Activated CD4-positive, alpha-beta T cell treated with anti-CD3 and anti-CD28 coated beads, Interleukin-10, Interleukin-2, amounts not matched to agents 100 ng/mL and 50 ng/mL, durations not matched to agents 16 hours and 8 hours (primary cell): Measurements from ENCODE around the gene DIPK1A.
"Not testable (repeated sequence)": the region's sequence is repeated elsewhere in the genome, so short reads cannot be mapped to it uniquely, and the experiment has no call there.

Source experiments
- DNase-seq: peaks from one replicate; pipeline ENCODE4 v3.0.0-alpha.2; 2020

DIPK1A gene

DNA sequence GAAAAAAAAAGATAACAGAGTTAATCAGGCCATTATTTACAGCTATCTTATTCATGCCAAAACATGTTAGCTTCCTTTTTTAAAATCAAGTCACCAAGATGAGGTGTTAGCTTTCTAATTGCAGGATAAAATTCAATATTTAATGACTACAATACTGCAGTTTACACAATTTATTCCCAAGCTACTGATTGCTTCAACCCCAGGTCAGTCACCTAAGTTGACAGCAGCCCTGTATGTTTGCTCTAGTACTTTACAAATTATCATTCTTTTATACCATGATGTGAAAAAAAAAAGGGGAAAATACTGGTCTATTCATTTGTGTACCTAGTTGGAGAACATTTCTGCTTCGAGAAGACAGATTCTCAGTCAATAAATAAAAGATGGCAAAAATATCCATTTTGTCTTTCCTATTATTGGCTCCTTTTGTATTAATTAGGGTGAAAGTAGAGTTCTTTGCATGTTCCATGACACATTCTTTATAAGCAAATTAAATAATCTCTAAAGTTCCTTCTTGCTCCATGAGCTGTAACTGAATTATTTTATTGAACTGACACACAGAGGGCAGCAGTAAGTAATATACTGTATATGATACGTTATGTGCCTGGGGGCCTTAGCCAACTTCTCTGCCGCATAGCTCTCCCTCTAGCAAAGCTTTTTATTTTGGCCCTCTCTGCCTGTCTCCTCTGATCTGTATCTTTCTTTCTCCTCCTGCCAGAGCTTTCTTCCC, 48.0 kb downstream of the DIPK1A start:
- no peak for DNase-seq

DNA sequence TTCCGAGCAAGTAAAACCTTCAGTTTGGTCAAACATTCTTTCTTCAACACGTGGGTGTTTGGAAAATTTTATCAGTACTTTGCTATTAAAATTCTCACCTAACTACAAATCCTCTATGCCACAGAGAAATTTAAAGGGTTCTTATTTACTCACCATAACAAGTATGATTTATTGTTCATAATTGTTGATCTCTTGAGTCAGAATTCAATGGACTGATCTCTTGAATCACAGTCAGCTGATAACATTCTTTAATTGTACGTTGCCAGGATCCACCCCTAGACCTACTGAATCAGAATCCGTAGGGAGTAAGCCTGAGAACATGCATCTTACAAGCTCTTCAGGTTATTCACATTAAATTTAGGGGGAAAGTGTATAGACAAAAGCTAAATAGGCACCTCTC, 51.2 kb downstream of the DIPK1A start:
- DNase-seq: no peak

DNA sequence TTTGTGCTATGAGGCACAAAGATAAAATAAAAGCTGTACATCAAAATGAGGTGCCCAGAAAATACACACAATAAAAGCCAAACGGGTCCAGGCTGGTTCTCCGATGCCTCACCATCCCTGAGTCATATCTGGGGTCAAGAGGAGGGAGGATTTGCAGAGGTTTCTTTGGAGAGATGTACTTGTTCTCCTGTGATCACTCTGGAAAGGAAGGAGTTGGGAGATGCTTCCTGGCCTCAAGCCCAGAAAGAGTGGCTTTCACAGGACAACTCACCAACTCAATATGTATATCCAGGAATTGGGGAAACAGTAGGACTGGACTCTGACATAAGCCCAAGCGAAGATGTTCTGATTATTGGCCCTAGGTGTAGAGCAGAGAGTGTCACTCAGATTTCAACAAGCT, 51.9 kb downstream of the DIPK1A start:
- no peak for DNase-seq

DNA sequence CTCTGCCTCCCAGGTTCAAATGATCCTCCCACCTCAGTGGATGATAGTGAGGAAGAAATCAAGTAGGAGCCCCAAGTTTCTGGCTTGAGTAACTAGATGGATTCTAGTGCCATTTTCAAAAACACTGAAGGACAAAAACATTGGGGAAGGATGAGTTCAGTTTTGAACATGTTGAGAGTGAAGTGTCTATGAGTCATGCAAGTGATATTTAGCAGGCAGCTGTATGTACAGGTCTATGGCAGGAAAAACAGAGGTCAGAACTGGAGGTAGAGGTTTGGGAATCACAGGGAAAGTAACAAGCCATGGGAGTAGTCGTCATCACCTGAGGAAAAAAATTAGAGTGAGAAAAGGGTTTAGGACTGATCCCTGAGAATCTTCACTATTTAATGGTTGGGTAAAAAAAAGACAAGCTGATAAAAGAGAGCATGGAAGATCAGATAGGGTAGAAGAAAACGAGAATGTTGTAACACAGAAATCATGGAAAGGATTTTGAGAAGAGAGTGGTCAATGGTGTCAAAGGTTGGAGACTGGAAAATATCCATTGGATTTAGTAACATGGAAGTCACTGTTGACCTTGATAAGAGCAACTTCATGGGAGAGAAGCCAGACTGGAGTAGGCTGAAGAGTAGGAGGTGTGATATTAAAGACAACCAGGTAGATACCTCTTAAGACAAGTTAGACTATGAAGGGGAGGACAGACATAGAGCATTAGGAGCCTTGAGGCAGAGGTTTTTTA, 53.1 kb downstream of the DIPK1A start:
- DNase-seq: no peak

DNA sequence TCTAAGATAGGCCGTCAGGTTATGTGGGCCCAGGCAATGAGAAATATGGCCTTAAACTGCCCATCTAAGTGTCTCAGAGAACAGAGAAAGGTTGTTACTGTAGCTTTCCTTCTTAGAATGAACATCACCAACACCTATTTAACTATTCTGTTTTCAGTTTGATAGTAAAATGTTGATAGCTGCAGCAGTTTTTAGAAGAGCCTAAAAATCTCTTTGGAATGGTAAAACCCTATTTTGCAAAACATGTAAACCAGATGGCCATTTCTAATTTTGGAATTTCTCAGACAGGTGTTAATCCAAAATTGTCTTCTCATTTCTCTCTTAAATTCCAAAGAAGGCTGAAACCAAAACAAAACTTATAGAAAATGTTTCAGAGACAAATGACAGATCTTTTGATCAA, 57.5 kb downstream of the DIPK1A start:
- DNase-seq: no peak

DNA sequence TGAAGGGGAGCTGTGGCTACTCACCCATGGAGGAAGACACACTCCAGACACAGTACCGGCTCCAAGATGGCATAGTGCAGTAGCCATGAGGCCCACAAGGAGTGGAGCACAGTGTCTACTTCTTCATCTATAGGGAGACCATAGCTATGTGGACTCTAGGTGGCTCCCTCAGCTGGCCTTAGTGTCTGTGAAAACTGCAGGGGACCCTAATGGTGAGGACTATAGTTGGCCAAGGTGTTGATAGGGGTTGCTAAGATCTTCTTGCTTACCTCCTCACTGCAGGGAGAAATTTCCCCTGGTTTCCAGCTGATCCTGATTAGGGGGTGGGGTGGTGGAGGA, 58.9 kb downstream of the DIPK1A start:
- no peak for DNase-seq

DNA sequence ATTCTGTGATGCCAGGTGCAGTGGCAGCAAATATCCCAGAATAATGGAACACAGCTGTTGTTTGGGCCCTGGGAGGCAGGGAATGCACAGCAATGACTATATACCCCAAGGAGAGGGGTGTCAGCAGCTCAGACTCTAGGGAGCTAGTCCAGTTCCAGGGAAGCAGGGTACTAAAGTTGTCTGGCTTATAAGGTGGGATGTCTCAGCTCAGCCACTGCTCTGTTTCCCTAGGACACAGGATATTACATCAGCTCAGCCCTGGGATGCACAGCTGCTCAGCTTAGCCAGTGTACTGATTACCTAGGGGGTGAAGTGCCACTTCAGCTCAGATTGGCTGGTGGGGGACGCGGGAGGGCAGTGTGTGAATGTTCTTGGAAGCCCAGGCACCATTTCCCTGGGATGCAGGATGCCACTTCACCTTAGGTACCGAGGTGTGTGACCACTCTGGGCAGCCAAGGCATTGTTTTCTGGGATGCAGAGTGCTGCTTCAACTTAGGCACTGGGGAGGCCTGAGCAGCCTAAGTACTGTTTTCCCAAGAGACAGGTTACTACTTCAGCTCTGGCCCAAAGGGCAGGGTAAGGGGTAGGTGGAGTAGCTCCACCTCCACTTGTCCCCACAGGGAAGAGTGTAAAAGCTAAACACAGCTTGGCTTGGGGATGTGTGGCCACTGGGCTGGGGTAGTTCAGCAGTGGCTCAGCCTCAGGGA, 59.4 kb downstream of the DIPK1A start:
- DNase-seq: no peak

DNA sequence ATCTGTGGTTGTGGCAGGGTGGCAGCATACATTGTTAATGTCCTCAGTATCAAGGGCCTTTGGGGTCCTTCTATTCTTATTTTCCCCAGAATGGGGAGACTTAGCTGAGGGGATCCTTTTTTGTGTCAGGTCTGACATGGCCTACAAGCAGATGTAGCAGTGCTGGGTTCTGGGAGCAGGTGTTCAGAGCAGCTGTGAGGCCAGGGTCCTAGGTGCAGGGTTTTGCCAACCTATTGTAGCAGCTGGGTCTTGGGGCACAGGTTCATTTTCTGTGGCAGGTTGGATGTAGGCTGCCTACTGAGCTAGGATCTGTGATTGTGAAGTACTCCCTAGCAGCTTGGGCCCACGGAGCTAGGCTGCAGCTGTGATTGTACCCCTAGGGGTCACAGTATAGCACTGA, 60.1 kb downstream of the DIPK1A start:
- DNase-seq: no peak

DNA sequence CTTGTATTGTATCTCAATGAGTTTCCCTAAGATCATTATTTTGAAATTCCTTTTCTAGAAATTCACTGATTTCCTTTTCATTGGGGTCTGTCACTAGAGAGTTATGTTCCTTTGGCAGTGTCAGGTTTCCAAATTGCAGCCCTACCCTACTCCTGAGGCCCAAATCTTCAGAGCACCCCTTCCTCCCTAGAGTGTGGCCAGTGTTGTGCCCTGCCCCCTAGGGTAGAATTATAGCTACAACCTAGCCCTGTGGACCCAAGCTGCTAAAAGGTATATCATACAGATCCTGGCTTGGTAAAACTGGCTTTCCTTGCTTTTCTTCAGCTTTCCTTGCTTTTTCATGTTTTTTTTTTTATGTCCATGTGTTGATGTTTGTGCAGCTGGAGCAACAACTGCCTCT, 60.7 kb downstream of the DIPK1A start:
- DNase-seq: no peak

DNA sequence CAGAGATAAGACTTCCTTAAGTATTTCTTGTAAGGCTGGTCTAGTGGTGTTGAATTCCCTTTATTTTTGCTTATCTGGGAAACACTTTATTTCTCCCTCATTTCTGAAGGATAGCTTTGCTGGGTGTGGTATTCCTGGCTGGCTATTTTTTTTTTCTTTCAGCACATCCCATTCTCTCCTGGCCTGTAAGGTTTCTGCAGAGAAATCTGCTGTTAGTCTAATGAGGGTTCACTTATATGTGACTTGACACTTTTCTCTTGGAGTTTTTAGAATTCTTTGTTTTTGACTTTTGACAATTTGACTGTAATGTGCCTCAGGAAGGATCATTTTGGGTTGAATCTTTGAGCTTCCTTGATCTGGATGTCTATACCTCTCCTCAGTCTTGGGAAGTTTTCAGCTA, 61.5 kb downstream of the DIPK1A start:
- DNase-seq: no peak

DNA sequence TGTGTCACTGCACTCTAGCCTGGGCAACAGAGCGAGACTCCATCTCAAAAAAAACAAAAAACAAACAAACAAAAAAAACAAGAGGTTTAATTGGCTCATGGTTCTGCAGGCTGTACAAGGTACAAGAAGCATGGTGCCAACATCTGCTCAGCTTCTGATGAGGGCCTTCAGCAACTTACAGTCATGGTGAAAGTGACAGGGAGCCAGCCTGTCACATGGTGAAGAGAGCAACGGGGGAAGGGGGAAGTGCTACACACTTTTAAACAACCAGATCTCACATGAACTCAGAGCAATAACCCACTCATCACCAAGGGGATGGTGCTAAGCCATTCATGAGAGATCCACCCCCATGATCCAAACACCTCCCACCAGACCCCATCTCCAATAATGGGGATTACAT, 63.2 kb downstream of the DIPK1A start:
- not testable (repeated sequence) for DNase-seq

DNA sequence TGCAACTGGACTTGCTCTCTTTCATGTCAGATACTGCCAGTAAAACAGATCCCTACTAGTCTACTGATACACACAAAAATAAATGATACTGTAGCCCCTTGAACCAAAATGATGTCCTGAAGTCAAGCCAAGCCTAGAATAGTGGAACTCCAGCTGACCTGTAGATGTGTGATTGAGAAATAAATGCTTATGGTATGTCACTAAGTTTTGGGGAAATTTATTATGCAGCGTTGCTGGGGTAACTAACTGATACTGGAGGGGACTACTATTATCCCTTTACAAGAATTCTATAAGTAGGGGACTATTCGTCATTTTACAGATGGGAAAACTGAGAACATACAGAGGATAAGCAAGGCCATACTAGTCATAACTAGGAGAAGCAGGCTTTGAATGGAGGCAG, 73.8 kb downstream of the DIPK1A start:
- no peak for DNase-seq

DNA sequence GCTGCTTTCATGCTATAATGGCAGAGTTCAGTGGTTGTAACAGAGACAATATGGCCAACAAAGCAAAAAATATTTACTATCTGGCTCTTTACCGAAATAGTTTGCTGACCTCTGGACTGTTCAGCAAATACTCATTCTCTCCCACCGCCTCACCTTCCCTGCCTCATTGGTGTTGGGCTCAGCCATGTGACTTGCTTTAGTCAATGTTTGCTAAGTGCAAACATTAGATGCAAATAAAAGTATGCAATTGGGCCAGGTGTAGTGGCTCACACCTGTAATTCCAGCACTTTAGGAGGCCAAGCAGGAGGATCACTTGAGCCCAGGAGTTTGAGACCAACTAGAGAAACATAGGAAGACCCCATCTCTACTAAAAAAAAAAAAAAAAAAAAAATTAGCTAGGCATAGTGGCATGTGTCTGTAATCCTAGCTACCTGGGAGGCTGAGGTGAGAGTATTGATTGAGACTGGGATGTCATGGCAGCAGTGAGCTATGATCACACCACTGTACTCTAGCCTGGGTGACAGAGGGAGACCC, 74.3 kb downstream of the DIPK1A start:
- no peak for DNase-seq

DNA sequence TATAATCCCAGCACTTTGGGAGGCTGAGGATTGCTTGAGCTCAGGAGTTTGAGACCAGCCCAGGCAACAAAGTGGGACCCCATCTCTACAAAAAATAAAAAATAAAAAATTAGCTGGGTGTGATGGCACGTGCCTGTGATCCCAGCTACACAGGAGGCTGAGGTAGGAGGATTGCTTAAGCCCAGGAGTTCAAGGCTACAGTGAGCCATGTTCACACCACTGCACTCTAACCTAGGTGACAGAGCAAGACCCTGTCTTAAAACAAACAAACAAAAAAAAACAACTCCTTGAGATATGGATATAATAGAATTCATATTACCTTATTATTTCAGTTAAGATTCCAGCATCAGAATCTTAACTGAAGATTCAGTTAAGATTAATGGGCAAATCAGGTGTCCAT, 77.1 kb downstream of the DIPK1A start:
- no peak for DNase-seq

DNA sequence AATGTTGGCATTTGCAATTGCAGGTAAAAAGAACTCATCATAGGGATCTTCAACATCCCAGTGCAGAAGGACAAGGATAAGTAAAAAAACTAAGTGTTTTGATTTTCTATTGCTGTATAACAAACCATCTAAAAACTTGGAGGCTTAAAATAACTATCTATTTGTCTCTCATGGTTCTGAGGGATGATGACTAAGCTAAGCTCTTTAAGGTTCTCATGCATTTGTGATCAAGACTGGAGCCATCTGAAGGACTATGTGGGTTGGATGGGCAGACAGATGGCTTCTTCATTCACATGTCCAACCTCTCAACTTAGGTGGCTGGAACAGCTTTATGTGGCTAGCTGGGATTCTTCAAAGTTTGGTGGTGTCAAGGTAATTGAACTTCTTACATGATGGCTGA, 78.0 kb downstream of the DIPK1A start:
- no peak for DNase-seq

DNA sequence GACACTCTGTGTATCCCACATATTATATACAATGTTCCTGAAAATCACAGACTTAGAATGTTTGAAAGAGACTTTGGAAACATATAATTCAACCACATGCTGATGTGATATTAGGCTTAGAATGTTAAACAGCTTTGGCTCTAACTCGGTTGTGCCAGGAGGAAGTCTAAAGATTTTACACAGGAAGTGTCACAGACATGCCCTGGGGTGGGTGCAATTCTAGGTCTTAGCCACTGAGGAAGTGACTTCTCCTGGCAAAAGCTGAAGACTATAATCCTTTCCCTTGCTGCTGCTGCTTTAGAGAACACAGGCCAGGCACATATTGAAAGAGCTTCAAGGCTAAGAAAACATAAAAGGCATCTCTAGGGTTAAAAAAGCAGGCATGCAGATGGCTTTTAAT, 78.4 kb downstream of the DIPK1A start:
- DNase-seq: peak; percentile 54

DNA sequence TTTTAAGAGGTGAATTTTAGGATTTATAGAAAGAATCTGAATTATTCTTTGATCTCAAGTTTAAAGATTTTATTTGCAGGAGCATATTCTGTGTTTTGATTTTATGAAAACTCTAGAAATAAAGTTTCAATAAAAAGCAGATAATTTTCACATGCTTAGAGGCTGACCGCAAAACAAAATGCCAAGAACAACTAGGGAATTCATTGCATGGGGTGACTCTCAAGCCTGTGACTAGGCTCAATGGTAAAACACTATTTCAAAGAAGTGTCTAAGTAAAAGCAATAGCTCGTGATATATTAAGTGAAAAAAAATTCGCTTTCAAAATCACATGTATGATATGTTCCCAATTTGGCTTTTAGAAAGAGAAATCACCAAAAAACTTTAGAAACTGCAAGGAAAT, 79.9 kb downstream of the DIPK1A start:
- DNase-seq: no peak

DNA sequence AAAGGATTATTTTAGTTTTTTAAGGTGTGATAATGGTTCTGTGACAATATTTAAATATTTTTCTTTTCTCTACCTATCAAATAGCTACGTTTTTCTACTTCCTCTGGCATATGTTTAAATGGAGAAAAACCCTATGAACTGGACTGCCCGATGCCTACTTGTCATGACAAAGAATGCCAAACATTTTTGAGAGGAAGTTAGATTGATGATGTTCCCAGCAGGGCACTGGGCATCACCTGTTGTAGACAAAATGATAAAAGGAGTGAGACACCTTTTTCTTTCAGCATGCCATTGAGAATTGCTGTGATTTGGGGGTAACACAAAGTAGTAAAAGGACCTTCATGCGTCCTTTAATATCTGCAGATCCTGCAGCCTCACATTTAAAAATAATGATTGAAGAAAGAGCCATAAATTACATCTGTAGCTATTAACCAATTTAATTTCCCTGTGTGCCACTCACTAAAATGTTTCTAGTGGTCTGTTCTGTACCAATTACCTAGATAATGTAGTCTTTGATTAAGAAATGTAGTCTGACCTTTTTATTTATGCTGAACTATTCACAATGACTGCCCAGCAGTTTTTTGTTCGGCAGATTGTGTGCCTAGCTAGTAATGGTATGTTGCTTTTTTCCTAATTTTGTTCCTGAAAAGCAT, 81.8 kb downstream of the DIPK1A start:
- no peak for DNase-seq

DNA sequence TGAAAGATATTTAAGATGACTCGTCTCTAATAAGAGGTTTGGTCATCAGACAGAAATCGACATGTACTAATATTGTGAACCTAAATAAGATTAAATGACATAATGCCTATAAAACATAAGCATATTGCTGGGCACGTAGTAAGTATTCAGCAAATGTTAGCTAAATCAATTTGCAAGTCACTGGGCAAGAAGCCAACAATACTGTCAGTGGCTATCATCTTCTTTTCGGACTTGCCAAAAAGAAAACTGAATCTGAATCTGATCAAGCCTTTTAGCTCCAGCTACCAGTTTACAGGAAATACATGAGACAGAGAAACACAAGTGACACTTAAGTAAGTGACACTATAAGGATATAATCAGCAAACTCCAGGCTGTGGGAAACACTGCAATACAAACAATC, 83.5 kb downstream of the DIPK1A start:
- DNase-seq: peak; percentile 20

DNA sequence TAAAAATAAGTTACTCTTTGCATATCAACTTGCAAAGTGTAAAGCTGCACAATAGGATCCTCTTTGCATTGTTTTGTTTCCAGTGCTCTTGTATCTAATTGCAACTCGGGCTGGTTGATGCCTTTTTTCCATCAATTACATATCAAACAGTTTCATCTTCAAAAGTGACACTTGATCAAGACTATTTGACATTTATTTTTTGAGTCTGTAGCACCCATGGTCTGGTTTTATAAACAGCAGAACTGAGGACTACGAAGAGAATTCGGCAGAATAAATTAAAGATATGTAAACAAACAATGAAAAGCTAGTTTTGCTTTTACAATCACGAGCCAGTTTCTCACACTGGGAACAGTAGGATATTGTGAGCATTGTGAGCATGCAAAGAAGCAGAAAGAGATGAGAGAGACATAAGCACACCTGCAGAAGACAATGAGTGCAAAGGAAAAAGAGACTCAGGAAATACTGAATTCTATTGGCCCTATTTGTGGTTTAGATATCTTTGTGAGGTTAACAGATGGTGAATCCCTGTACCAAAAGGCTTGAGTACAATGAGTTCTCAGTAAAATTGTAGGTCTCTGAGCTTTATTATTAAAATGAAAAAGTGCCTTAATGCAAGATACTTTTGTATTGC, 84.1 kb downstream of the DIPK1A start:
- no peak for DNase-seq

DNA sequence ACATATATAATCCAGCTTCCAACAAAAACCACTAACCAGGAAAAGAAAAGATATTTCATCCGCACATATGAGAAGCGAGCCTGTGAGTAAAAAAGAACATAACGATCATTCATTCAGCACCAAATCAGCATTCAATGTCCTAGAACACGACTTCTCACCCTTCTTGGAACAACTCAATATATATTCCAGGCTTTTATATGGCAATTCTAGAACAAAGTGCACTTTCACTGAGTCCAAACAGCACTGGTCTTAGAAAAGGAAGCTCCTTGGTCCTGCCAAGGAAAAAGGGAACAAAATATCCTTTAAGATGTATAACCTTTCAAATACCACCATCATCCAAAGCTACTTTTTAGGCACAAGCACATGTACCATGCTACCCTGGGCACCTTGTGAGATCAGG, 84.9 kb downstream of the DIPK1A start:
- DNase-seq: no peak

DNA sequence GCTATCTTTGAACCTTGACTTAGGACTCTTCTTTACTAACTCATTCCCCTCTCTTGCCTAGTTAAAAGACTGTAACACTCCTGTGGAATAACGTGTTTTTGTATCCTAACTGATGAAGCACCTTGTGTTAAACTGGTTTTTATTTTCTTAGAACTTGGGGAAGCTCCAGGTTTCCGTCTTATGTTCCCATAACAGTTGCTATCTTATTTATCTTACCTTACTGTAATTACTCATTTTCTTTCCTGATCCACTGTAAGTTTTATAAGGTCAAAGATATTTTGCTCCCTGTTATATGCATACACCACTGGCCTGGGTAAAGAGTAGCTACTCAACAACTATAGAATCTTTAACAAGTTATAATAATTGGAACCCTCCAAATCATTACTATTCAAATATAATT, 86.3 kb downstream of the DIPK1A start:
- no peak for DNase-seq

DNA sequence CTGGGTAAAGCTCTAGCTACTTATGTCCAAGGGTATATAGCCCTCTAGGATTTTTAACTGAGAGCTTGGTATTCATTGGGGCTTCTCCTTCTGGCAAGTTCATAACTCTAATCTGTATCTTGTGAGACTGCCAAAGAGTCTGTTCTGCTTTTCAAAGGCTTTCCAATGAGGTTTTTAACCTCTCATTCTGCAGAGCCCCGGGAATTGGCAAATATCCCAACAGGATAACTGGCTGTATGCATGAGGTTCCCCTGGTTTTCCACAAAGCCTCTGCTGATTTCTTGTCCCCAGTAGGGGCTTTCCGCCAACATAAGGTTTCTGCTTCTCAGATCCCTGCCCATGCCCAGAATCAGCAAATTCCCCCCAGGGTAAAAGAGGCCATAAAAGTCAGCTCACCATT, 88.5 kb downstream of the DIPK1A start:
- no peak for DNase-seq
